Karpas-422 (cell line): ENCODE measurements around the gene NAA60. TPM values are rescaled to one million over a fixed set of nuclear protein-coding genes. Genes with fewer than 3 reads are reported as not detected.

Experiments used
- DNase-seq: peaks from one replicate; pipeline ENCODE4 v3.0.0-alpha.2; 2015
- H2AFZ ChIP-seq: fragments of 200-600 bp; sonication (generic); 2 replicates; pipeline ENCODE4 v1.6.1; 2014; ENCODE audit warnings: antibody characterized with exemption, low read length, mixed read lengths
- H3K27ac ChIP-seq: fragments of 200-600 bp; sonication (generic); 2 replicates; pipeline ENCODE4 v1.5.1; 2014; ENCODE audit warnings: mild to moderate bottlenecking, low read length, moderate library complexity
- H3K27me3 ChIP-seq: fragments of 200-600 bp; sonication (generic); 2 replicates; pipeline ENCODE4 v1.6.1; 2014; ENCODE audit warnings: low read length, mixed read lengths
- H3K36me3 ChIP-seq: fragments of 200-600 bp; sonication (generic); 2 replicates; pipeline ENCODE4 v1.6.1; 2014; ENCODE audit warnings: low read length, mixed read lengths; ENCODE audit not compliant: insufficient read depth
- H3K4me1 ChIP-seq: fragments of 200-600 bp; sonication (generic); 2 replicates; pipeline ENCODE4 v1.6.1; 2014; ENCODE audit warnings: mild to moderate bottlenecking, low read length, mixed read lengths
- H3K4me2 ChIP-seq: fragments of 200-600 bp; sonication (generic); 2 replicates; pipeline ENCODE4 v1.6.1; 2014; ENCODE audit warnings: low read length, low read depth, mild to moderate bottlenecking; ENCODE audit not compliant: poor library complexity, severe bottlenecking
- H3K4me3 ChIP-seq: fragments of 200-600 bp; sonication (generic); 2 replicates; pipeline ENCODE4 v1.5.1; 2014; ENCODE audit warnings: mild to moderate bottlenecking, antibody characterized with exemption, low read length, mixed read lengths
- H3K79me2 ChIP-seq: fragments of 200-600 bp; sonication (generic); 2 replicates; pipeline ENCODE4 v1.6.1; 2014; ENCODE audit warnings: mild to moderate bottlenecking, low read length, mixed read lengths
- H3K9ac ChIP-seq: fragments of 200-600 bp; sonication (generic); 2 replicates; pipeline ENCODE4 v1.6.0; 2014; ENCODE audit warnings: low read length
- H3K9me2 ChIP-seq: fragments of 200-600 bp; sonication (generic), shearing (Covaris generic); replicated peaks from 2 replicates; pipeline ENCODE4 v1.6.0; 2014; ENCODE audit warnings: mild to moderate bottlenecking, low read length, moderate library complexity; ENCODE audit not compliant: insufficient read depth
- H3K9me3 ChIP-seq: fragments of 300-700, 200-600 bp; sonication (generic); 2 replicates; pipeline ENCODE4 v1.6.1; 2014; ENCODE audit warnings: low read length, mixed read lengths
- H4K20me1 ChIP-seq: fragments of 200-600 bp; sonication (generic); 2 replicates; pipeline ENCODE4 v1.6.1; 2014; ENCODE audit warnings: mild to moderate bottlenecking, antibody characterized with exemption, low read length, low read depth; ENCODE audit not compliant: insufficient read depth
- total RNA-seq: library from RNA; depleted of rRNA; stranded (reverse); fragments of >200 nt; shearing (Covaris generic); gene quantifications from 2 replicates; pipeline ENCODE4 v1.2.3, GENCODE V29; 2014; ENCODE audit warnings: low replicate concordance

NAA60 gene
- total RNA-seq, 1 experiment from 2014 or later: 15.1 TPM

GRCh38 chr16:3434373-3434772 is 9.1 kb upstream of the NAA60 start:
- no peak for DNase-seq
- no peak overlapping the region for H3K27ac ChIP-seq
- no peak overlapping the region for H2AFZ ChIP-seq
- no peaks in the 10 kb centered on the region for H4K20me1 ChIP-seq
- H3K9ac ChIP-seq: no peak overlapping the region
- no peaks in the 10 kb centered on the region for H3K27me3 ChIP-seq
- no peaks in the 10 kb centered on the region for H3K9me3 ChIP-seq
- no peaks in the 10 kb centered on the region for H3K79me2 ChIP-seq
- H3K4me3 ChIP-seq: no peak overlapping the region
- no peaks in the 10 kb centered on the region for H3K9me2 ChIP-seq
- H3K4me1 ChIP-seq: no peaks in the 10 kb centered on the region; the same call in 1 of the 2 replicates
- no peaks in the 10 kb centered on the region for H3K36me3 ChIP-seq
- no peak overlapping the region for H3K4me2 ChIP-seq

DNA sequence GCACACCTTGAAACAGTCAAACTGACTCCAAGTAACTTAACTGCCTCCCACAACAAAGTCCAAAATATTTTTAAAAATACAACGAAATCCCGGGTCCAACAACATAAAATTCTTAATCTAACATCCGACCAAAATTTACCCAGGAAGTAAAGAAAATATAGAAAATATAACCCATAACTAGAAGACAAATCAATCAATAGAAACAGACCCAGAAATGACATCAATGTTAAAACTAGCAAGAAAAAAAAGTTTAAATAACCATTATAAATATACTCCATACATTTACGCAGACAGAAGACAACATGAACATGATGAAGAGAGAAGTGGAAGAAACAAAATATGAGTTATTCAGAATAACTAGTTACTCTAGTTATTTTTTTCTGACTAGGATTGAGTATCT is 3.8 kb upstream of the NAA60 start:
- Histone ChIP-seq H3K79me2 (peaks cover 16% of the 10 kb centered on the region), H3K27me3 (no peaks in the 10 kb centered on the region), H3K36me3 (no peaks in the 10 kb centered on the region), H3K9ac (no peak overlapping the region), H3K27ac (no peak overlapping the region), H3K4me1 (peaks cover 6% of the 10 kb centered on the region; the same call in 1 of the 2 replicates), H3K4me2 (no peak overlapping the region), H4K20me1 (no peaks in the 10 kb centered on the region), H3K9me3 (no peaks in the 10 kb centered on the region), H2AFZ (no peak overlapping the region), H3K4me3 (no peak overlapping the region), H3K9me2 (no peaks in the 10 kb centered on the region)
- no peak for DNase-seq

DNA sequence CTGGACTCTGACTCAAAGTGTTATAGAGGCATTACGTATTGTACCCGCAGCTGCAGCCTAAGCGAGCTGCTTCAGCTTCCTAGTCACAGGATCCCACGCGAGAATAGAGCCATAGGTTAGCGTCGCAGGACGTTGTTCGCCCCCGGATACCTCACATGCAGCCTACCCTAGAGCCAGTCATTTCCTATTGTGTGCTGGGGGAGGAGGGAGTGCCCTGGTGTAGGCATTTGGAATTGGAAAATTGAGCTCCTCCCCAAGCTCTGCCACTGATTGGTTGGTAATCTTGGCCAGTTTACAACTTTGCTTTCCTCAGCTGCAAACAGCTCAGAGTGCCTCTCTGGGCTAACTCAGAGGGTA is 530 bp downstream of the NAA60 start:
- Histone ChIP-seq H3K27me3 (no peaks in the 10 kb centered on the region), H4K20me1 (no peaks in the 10 kb centered on the region), H3K27ac (no peak overlapping the region), H3K4me1 (peaks cover 9% of the 10 kb centered on the region; the same call in 1 of the 2 replicates), H3K9me2 (no peaks in the 10 kb centered on the region), H3K4me3 (peak overlapping the region; percentile 68), H2AFZ (no peak overlapping the region), H3K9ac (peak overlapping the region; percentile 68), H3K36me3 (peaks cover 7% of the 10 kb centered on the region), H3K79me2 (peaks cover 27% of the 10 kb centered on the region), H3K4me2 (peak overlapping the region; percentile 55), H3K9me3 (no peaks in the 10 kb centered on the region)
- peak; percentile 61 for DNase-seq

DNA sequence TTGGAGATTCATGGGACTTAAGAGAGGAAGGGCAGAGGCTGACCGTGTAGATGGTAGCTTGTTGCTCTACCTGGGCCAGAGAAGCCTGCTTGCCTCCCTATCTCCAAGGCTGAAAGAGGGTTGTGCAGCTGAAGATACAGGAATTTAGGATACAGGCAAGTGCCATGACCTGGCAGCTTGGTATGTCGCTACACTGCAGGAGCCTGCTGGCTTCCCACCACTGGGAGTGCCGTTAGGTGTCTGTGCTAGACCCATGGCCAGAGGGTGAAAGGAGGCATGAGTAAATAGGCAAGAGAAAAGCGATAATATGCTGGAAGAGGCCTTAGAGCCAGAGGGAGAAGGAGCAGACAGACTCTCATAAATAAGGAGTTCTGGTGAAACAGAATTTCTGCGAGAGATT is 10.6 kb downstream of the NAA60 start:
- no peak overlapping the region for H3K27ac ChIP-seq
- H3K4me1 ChIP-seq: peaks cover 17% of the 10 kb centered on the region
- peaks cover 5% of the 10 kb centered on the region; the same call in 1 of the 2 replicates for H4K20me1 ChIP-seq
- no peak overlapping the region for H3K4me2 ChIP-seq
- H3K79me2 ChIP-seq: peaks cover 10% of the 10 kb centered on the region
- no peak overlapping the region for H3K9ac ChIP-seq
- H3K4me3 ChIP-seq: no peak overlapping the region
- no peak for DNase-seq
- no peaks in the 10 kb centered on the region for H3K9me3 ChIP-seq
- no peaks in the 10 kb centered on the region for H3K36me3 ChIP-seq
- no peak overlapping the region for H2AFZ ChIP-seq
- no peaks in the 10 kb centered on the region for H3K27me3 ChIP-seq
- H3K9me2 ChIP-seq: no peaks in the 10 kb centered on the region

GRCh38 chr16:3454631-3455147 is 11.2 kb downstream of the NAA60 start:
- no peak overlapping the region for H3K4me2 ChIP-seq
- no peak overlapping the region for H3K27ac ChIP-seq
- no peak for DNase-seq

DNA sequence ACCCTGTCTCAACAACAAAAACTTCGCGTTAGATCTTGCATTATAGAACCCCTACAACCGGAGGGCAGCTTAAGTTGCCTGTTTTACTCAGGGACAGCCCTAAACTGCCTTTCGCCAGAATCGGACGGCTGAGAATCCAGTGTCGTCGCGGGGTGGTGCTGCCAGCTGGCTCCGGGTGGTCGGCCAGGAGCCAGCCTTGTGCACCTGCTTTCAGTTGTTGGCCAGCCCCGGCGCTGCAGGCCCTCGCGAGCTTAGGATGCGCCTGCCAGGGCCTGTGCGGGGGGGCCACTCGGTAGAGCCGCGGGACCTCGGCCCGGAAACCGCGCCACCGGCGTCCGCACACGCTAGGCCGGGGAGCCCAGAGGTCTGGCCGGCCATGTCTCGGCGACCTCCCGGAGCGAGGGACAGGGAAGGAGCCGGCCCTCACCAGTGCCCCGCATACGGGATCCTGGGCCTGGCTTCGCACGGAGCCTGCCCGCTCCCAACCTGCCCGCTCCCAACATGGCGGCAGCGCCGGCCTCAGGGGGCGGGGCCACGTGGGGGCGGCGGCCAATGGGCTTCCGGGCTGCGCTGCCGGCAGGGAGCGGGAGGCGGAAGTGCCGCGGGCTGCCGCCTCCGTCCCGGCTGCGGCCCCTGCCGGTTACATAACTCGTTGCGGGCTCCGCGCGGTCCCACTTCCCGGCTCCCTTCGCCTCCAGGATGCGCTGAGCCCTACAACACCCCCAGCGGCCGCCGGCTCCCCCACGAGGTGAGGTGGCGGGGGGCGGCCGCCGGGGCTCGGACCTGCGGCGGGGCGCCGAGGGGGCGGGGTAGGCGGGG is 14.2 kb downstream of the NAA60 start:
- H4K20me1 ChIP-seq: peaks cover 5% of the 10 kb centered on the region; the same call in 1 of the 2 replicates

More at GRCh38 chr16:3454631-3455147, 11.2 kb downstream of the NAA60 start:
- Histone ChIP-seq H2AFZ (no peak overlapping the region), H3K79me2 (peaks cover 16% of the 10 kb centered on the region), H3K4me1 (peaks cover 23% of the 10 kb centered on the region), H4K20me1 (peaks cover 5% of the 10 kb centered on the region; the same call in 1 of the 2 replicates), H3K9ac (no peak overlapping the region), H3K9me2 (no peaks in the 10 kb centered on the region), H3K9me3 (no peaks in the 10 kb centered on the region), H3K4me3 (no peak overlapping the region), H3K36me3 (no peaks in the 10 kb centered on the region), H3K27me3 (no peaks in the 10 kb centered on the region)

GRCh38 chr16:3458278-3458851 is 14.9 kb downstream of the NAA60 start:
- Histone ChIP-seq H2AFZ (no peak overlapping the region), H4K20me1 (peaks cover 5% of the 10 kb centered on the region; the same call in 1 of the 2 replicates), H3K27ac (peak overlapping the region; percentile 66), H3K27me3 (no peaks in the 10 kb centered on the region), H3K4me3 (peak overlapping the region; percentile 96), H3K4me2 (peak overlapping the region; percentile 99), H3K79me2 (peaks cover 53% of the 10 kb centered on the region), H3K9me3 (peaks cover 3% of the 10 kb centered on the region; the same call in 1 of the 2 replicates), H3K36me3 (peaks cover 28% of the 10 kb centered on the region), H3K9me2 (no peaks in the 10 kb centered on the region), H3K9ac (peak overlapping the region; percentile 93), H3K4me1 (peaks cover 26% of the 10 kb centered on the region)
- peak; percentile 54 for DNase-seq

More for the DNA sequence above, 14.2 kb downstream of the NAA60 start:
- no peaks in the 10 kb centered on the region for H3K9me2 ChIP-seq
- peak overlapping the region; percentile 6; the same call in 1 of the 2 replicates for H2AFZ ChIP-seq
- H3K9me3 ChIP-seq: peaks cover 3% of the 10 kb centered on the region; the same call in 1 of the 2 replicates
- peaks cover 26% of the 10 kb centered on the region for H3K4me1 ChIP-seq
- no peaks in the 10 kb centered on the region for H3K27me3 ChIP-seq
- peak overlapping the region; percentile 99 for H3K4me2 ChIP-seq
- peak overlapping the region; percentile 96 for H3K4me3 ChIP-seq
- H3K27ac ChIP-seq: peak overlapping the region; percentile 66
- peak; percentile 97 for DNase-seq
- H3K36me3 ChIP-seq: peaks cover 24% of the 10 kb centered on the region
- peak overlapping the region; percentile 93 for H3K9ac ChIP-seq
- H3K79me2 ChIP-seq: peaks cover 46% of the 10 kb centered on the region

- peak overlapping the region; percentile 66 for H3K27ac ChIP-seq
- peaks cover 26% of the 10 kb centered on the region for H3K4me1 ChIP-seq
- peak overlapping the region; percentile 96 for H3K4me3 ChIP-seq
- peaks cover 5% of the 10 kb centered on the region; the same call in 1 of the 2 replicates for H4K20me1 ChIP-seq
- H3K27me3 ChIP-seq: no peaks in the 10 kb centered on the region
- H3K9me2 ChIP-seq: no peaks in the 10 kb centered on the region
- no peak overlapping the region for H2AFZ ChIP-seq
- H3K4me2 ChIP-seq: peak overlapping the region; percentile 99
- peaks cover 31% of the 10 kb centered on the region for H3K36me3 ChIP-seq
- H3K79me2 ChIP-seq: peaks cover 58% of the 10 kb centered on the region
- H3K9me3 ChIP-seq: peaks cover 3% of the 10 kb centered on the region; the same call in 1 of the 2 replicates
- peak overlapping the region; percentile 93 for H3K9ac ChIP-seq
- DNase-seq: peak; percentile 52
Measured at GRCh38 chr16:3458852-3459361, 15.4 kb downstream of the NAA60 start.
